Measurements from ENCODE around the gene ABCA1.

GRCh38 chr9:104772714-104773510, 155.0 kb downstream of the ABCA1 start:
- TF ChIP-seq NFRKB (IDR thresholded peaks at IDR 0.05) = no peak
- no peak for TF ChIP-seq SP1 (IDR thresholded peaks at IDR 0.05)
- TF ChIP-seq FOXM1 (IDR thresholded peaks at IDR 0.05; ENCODE audit: borderline replicate concordance) = no peak
- TF ChIP-seq BHLHE40 (IDR thresholded peaks at IDR 0.05; ENCODE audit: borderline replicate concordance) = no peak
- TF ChIP-seq ELF4 (IDR thresholded peaks at IDR 0.05) = no peak
- no peak for TF ChIP-seq TARDBP (IDR thresholded peaks at IDR 0.05)
- no peak for TF ChIP-seq FOXA1 (IDR thresholded peaks at IDR 0.05)
